Measurements from ENCODE around the gene HYCC2. TPM values are rescaled to one million over a fixed set of nuclear protein-coding genes. Genes with fewer than 3 reads are reported as not detected.

Gene HYCC2
- polyA plus RNA-seq, 1 donor from 2014 or later, result 20.4 TPM

DNA sequence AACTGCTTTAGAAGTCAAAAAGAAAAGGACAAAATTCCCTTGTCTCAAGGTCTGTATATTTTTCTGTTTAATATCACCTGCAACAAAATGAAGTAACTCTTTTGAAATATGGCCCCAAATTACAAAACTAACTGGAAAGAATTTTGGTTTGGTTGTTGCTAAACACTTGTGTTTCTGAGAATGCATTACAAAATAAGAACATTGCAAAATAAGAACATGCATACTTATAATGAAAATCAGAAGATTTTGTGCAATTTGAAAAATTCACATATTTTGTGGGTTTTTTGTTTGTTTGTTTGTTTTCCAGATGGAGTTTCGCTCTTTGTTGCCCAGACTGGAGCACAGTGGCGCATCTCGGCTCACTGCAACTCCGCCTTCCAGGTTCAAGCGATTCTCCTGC, 22.1 kb upstream of the HYCC2 start:
- Histone ChIP-seq H3F3A (ENCODE audit: insufficient read depth, low read length, poor library complexity, severe bottlenecking) (no peaks in the 10 kb centered on the region), H3K9me3 (ENCODE audit: low read length) (no peaks in the 10 kb centered on the region), H2AFZ (ENCODE audit: low read depth, low read length) (no peak overlapping the region), H3K27me3 (ENCODE audit: insufficient read depth, low read depth, low read length) (no peaks in the 10 kb centered on the region), H3K9ac (ENCODE audit: low read length) (no peak overlapping the region), H3K36me3 (ENCODE audit: insufficient read depth, low read length) (no peaks in the 10 kb centered on the region), H3K4me3 (ENCODE audit: low read length) (no peak overlapping the region), H3K79me2 (replicated peaks; ENCODE audit: insufficient read depth, low read length) (no peaks in the 10 kb centered on the region), H3K27ac (ENCODE audit: low read length) (no peak overlapping the region), H4K20me1 (ENCODE audit: insufficient read depth) (no peaks in the 10 kb centered on the region), H3K4me2 (ENCODE audit: low read length) (no peak overlapping the region), H3K9me2 (ENCODE audit: insufficient read depth, low read length) (no peaks in the 10 kb centered on the region)
- TF ChIP-seq MXI1 (conservative IDR thresholded peaks at IDR 0.05; ENCODE audit: poor library complexity, severe bottlenecking) (no peak), EZH2 (IDR thresholded peaks at IDR 0.05; ENCODE audit: borderline replicate concordance, insufficient read depth, low read length, poor library complexity, severe bottlenecking) (no peak), POLR2AphosphoS5 (IDR thresholded peaks at IDR 0.05) (no peak), EP300 (conservative IDR thresholded peaks at IDR 0.05; ENCODE audit: poor library complexity, severe bottlenecking) (no peak), SMC3 (conservative IDR thresholded peaks at IDR 0.05; ENCODE audit: poor library complexity) (no peak), TAF1 (IDR thresholded peaks at IDR 0.05; ENCODE audit: low read depth) (no peak), RAD21 (conservative IDR thresholded peaks at IDR 0.05) (no peak)
- TF ChIP-seq, protein P1, sequence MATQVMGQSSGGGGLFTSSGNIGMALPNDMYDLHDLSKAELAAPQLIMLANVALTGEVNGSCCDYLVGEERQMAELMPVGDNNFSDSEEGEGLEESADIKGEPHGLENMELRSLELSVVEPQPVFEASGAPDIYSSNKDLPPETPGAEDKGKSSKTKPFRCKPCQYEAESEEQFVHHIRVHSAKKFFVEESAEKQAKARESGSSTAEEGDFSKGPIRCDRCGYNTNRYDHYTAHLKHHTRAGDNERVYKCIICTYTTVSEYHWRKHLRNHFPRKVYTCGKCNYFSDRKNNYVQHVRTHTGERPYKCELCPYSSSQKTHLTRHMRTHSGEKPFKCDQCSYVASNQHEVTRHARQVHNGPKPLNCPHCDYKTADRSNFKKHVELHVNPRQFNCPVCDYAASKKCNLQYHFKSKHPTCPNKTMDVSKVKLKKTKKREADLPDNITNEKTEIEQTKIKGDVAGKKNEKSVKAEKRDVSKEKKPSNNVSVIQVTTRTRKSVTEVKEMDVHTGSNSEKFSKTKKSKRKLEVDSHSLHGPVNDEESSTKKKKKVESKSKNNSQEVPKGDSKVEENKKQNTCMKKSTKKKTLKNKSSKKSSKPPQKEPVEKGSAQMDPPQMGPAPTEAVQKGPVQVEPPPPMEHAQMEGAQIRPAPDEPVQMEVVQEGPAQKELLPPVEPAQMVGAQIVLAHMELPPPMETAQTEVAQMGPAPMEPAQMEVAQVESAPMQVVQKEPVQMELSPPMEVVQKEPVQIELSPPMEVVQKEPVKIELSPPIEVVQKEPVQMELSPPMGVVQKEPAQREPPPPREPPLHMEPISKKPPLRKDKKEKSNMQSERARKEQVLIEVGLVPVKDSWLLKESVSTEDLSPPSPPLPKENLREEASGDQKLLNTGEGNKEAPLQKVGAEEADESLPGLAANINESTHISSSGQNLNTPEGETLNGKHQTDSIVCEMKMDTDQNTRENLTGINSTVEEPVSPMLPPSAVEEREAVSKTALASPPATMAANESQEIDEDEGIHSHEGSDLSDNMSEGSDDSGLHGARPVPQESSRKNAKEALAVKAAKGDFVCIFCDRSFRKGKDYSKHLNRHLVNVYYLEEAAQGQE (IDR thresholded peaks at IDR 0.05; ENCODE audit: borderline replicate concordance), result no peak
- TF ChIP-seq, protein P2, sequence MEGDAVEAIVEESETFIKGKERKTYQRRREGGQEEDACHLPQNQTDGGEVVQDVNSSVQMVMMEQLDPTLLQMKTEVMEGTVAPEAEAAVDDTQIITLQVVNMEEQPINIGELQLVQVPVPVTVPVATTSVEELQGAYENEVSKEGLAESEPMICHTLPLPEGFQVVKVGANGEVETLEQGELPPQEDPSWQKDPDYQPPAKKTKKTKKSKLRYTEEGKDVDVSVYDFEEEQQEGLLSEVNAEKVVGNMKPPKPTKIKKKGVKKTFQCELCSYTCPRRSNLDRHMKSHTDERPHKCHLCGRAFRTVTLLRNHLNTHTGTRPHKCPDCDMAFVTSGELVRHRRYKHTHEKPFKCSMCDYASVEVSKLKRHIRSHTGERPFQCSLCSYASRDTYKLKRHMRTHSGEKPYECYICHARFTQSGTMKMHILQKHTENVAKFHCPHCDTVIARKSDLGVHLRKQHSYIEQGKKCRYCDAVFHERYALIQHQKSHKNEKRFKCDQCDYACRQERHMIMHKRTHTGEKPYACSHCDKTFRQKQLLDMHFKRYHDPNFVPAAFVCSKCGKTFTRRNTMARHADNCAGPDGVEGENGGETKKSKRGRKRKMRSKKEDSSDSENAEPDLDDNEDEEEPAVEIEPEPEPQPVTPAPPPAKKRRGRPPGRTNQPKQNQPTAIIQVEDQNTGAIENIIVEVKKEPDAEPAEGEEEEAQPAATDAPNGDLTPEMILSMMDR (IDR thresholded peaks at IDR 0.05; ENCODE audit: poor library complexity, severe bottlenecking), result no peak

DNA sequence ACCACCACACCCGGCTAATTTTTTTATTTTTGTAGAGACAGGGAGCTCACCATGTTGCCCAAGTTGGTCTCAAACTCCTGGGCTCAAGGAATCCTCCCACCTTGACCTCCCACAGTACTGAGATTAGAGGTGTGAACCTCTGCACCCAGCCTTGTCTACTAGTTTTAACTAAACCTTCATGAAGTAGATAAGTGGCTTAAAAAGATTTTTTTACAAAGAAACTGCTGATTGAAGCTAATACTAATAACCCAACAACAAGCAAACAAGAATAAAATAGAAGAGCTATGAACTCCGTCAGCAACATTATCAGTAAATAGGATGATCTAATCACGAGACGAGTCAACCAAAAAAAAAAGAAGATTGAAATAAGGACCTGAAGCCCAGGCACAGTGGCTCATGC, 19.1 kb upstream of the HYCC2 start:
- no peak overlapping the region for H3K4me3 ChIP-seq (ENCODE audit: low read length)
- H3K9me3 ChIP-seq (ENCODE audit: low read length), result no peaks in the 10 kb centered on the region
- H3F3A ChIP-seq (ENCODE audit: insufficient read depth, low read length, poor library complexity, severe bottlenecking), result no peaks in the 10 kb centered on the region
- TF ChIP-seq EP300 (conservative IDR thresholded peaks at IDR 0.05; ENCODE audit: poor library complexity, severe bottlenecking), result no peak
- TF ChIP-seq, protein P2 (IDR thresholded peaks at IDR 0.05; ENCODE audit: poor library complexity, severe bottlenecking), result no peak
- no peak for TF ChIP-seq EZH2 (IDR thresholded peaks at IDR 0.05; ENCODE audit: borderline replicate concordance, insufficient read depth, low read length, poor library complexity, severe bottlenecking)
- no peak for TF ChIP-seq MXI1 (conservative IDR thresholded peaks at IDR 0.05; ENCODE audit: poor library complexity, severe bottlenecking)
- no peak for TF ChIP-seq SMC3 (conservative IDR thresholded peaks at IDR 0.05; ENCODE audit: poor library complexity)
- TF ChIP-seq TAF1 (IDR thresholded peaks at IDR 0.05; ENCODE audit: low read depth), result no peak
- TF ChIP-seq, protein P1 (IDR thresholded peaks at IDR 0.05; ENCODE audit: borderline replicate concordance), result no peak
- TF ChIP-seq POLR2AphosphoS5 (IDR thresholded peaks at IDR 0.05), result no peak
- TF ChIP-seq RAD21 (conservative IDR thresholded peaks at IDR 0.05), result no peak
- no peak overlapping the region for H3K4me2 ChIP-seq (ENCODE audit: low read length)
- H3K27me3 ChIP-seq (ENCODE audit: insufficient read depth, low read depth, low read length), result no peaks in the 10 kb centered on the region
- no peak overlapping the region for H2AFZ ChIP-seq (ENCODE audit: low read depth, low read length)
- no peaks in the 10 kb centered on the region for H4K20me1 ChIP-seq (ENCODE audit: insufficient read depth)
- H3K9me2 ChIP-seq (ENCODE audit: insufficient read depth, low read length), result no peaks in the 10 kb centered on the region
- no peak overlapping the region for H3K27ac ChIP-seq (ENCODE audit: low read length)
- no peaks in the 10 kb centered on the region for H3K36me3 ChIP-seq (ENCODE audit: insufficient read depth, low read length)
- H3K9ac ChIP-seq (ENCODE audit: low read length), result no peak overlapping the region
- no peaks in the 10 kb centered on the region for H3K79me2 ChIP-seq (replicated peaks; ENCODE audit: insufficient read depth, low read length)
